K562 (cell line): ENCODE results near the gene PRDM2. TPM values are rescaled to one million over a fixed set of nuclear protein-coding genes. Genes with fewer than 3 reads are reported as not detected.

Experiments used
- polyA plus RNA-seq, 8 experiments: library from polyadenylated mRNA; depleted of rRNA in 4 of 8; stranded (reverse) in 5 of 8; unstranded in 3 of 8; fragments of >200 nt; fragmentation: Nextera tagmentation in 2 of 8; fragmentation: Illumina TruSeq in 1 of 8; extraction: Ambion mirVana in 2 of 8; extraction: Trizol in 1 of 8; gene quantifications; 2 replicates each; pipeline versions ENCODE4 v1.2.1 to v1.2.3, GENCODE V29; 2011 to 2014; ENCODE audit warnings: inconsistent platforms in 1 of 8, missing spikeins in 1 of 8
- small RNA-seq: library from RNA; depleted of rRNA; stranded (forward); fragments of <200 nt; gene quantifications from one replicate; pipeline ENCODE3, GENCODE V24; 2014
- total RNA-seq, 7 experiments: library from RNA; depleted of rRNA in 6 of 7; stranded (reverse); fragments of >200 nt in 6 of 7; fragmentation: Illumina TruSeq in 2 of 7; extraction: Trizol in 2 of 7; gene quantifications; 2 replicates each; pipeline versions ENCODE4 v1.2.1 to v1.2.3, GENCODE V29; 2011 to 2021; ENCODE audit warnings: low replicate concordance in 1 of 7

PRDM2 gene
- total and polyA plus RNA-seq, 9 of the 15 experiments (the other 6 are each of a cell fraction or from before 2014, with no cell fraction given) = 5.4 to 27.6 (median 12.5) TPM

Small RNA genes lying within 50 kb of the gene (small RNA-seq; reads per million reads assigned to genes)
- gene RF00564 = not detected

Other genes starting within 250 kb of the PRDM2 start
- not detected in 2 replicates for gene LRRC38, start 186.2 kb upstream of the PRDM2 start, total RNA-seq (2014; rRNA removed)
- gene LRRC38, start 186.2 kb upstream of the PRDM2 start, total RNA-seq (2014; rRNA removed; fragmentation: Illumina TruSeq; extraction: Trizol) = not detected in 2 replicates
- not detected in 2 replicates for gene LRRC38, start 186.2 kb upstream of the PRDM2 start, total RNA-seq (2015; rRNA removed; fragmentation: Illumina TruSeq; extraction: Trizol)
- gene LRRC38, start 186.2 kb upstream of the PRDM2 start, total RNA-seq (2021) = not detected in 2 replicates
- gene LRRC38, start 186.2 kb upstream of the PRDM2 start, polyA plus RNA-seq (2011; rRNA removed) = not detected in 2 replicates
- not detected in 2 replicates for gene LRRC38, start 186.2 kb upstream of the PRDM2 start, polyA plus RNA-seq (2014; fragmentation: Illumina TruSeq; extraction: Trizol)
- not detected for gene LRRC38, start 186.2 kb upstream of the PRDM2 start, polyA plus RNA-seq (2014; fragmentation: Nextera tagmentation; extraction: Ambion mirVana)
- not detected in 2 replicates for gene LRRC38, start 186.2 kb upstream of the PRDM2 start, polyA plus RNA-seq (2014; rRNA removed)
- not detected in 2 replicates for gene PDPN, start 116.4 kb upstream of the PRDM2 start, total RNA-seq (2014; rRNA removed)
- not detected in 2 replicates for gene PDPN, start 116.4 kb upstream of the PRDM2 start, total RNA-seq (2014; rRNA removed; fragmentation: Illumina TruSeq; extraction: Trizol)
- not detected in 2 replicates for gene PDPN, start 116.4 kb upstream of the PRDM2 start, total RNA-seq (2015; rRNA removed; fragmentation: Illumina TruSeq; extraction: Trizol)
- gene PDPN, start 116.4 kb upstream of the PRDM2 start, total RNA-seq (2021) = 0.11 and 0.25 TPM in 2 replicates
- not detected in 2 replicates for gene PDPN, start 116.4 kb upstream of the PRDM2 start, polyA plus RNA-seq (2011; rRNA removed)
- gene PDPN, start 116.4 kb upstream of the PRDM2 start, polyA plus RNA-seq (2014; fragmentation: Illumina TruSeq; extraction: Trizol) = not detected in 2 replicates
- not detected for gene PDPN, start 116.4 kb upstream of the PRDM2 start, polyA plus RNA-seq (2014; fragmentation: Nextera tagmentation; extraction: Ambion mirVana)
- not detected in 2 replicates for gene PDPN, start 116.4 kb upstream of the PRDM2 start, polyA plus RNA-seq (2014; rRNA removed)